Neutrophil (primary cell): ENCODE measurements around the gene PADI6.

Source experiments
- H3K27ac ChIP-seq: fragments of 200-600 bp; sonication (generic); 2 replicates; pipeline ENCODE4 v1.5.1; 2016; ENCODE audit warnings: mild to moderate bottlenecking, moderate library complexity
- H3K27me3 ChIP-seq: fragments of 200-600 bp; sonication (generic); 2 replicates; pipeline ENCODE4 v1.6.0; 2016; ENCODE audit warnings: mild to moderate bottlenecking
- H3K36me3 ChIP-seq: fragments of 200-600 bp; sonication (generic); 2 replicates; pipeline ENCODE4 v1.5.1; 2017
- H3K4me1 ChIP-seq, 2 experiments: fragments of 200-600 bp in 1 of 2; sonication (generic) in 1 of 2; 1 replicate in 1 of 2; 2 replicates in 1 of 2; pipeline versions ENCODE4 v1.5.1 to v1.6.1; 2013 to 2016; ENCODE audit warnings: low read depth in 1 of 2, low read length in 1 of 2, mild to moderate bottlenecking in 1 of 2, moderate library complexity in 1 of 2; ENCODE audit not compliant: control insufficient read depth in 1 of 2, insufficient read depth in 1 of 2
- H3K4me3 ChIP-seq, 2 experiments: fragments of 200-600 bp in 1 of 2; sonication (generic) in 1 of 2; 1 replicate in 1 of 2; 2 replicates in 1 of 2; pipeline ENCODE4 v1.5.1; 2013 to 2016; ENCODE audit warnings: low read depth in 1 of 2, low read length in 1 of 2, mild to moderate bottlenecking in 1 of 2, moderate library complexity in 1 of 2
- H3K9me3 ChIP-seq: fragments of 200-600 bp; sonication (generic); 2 replicates; pipeline ENCODE4 v1.5.1; 2016
- TF ChIP-seq, protein P1 (sequence below): fragments of 200-600 bp; sonication (generic); IDR thresholded peaks from 2 replicates; pipeline ENCODE4 v1.5.1; 2016; ENCODE audit warnings: antibody characterized with exemption

Gene PADI6

DNA sequence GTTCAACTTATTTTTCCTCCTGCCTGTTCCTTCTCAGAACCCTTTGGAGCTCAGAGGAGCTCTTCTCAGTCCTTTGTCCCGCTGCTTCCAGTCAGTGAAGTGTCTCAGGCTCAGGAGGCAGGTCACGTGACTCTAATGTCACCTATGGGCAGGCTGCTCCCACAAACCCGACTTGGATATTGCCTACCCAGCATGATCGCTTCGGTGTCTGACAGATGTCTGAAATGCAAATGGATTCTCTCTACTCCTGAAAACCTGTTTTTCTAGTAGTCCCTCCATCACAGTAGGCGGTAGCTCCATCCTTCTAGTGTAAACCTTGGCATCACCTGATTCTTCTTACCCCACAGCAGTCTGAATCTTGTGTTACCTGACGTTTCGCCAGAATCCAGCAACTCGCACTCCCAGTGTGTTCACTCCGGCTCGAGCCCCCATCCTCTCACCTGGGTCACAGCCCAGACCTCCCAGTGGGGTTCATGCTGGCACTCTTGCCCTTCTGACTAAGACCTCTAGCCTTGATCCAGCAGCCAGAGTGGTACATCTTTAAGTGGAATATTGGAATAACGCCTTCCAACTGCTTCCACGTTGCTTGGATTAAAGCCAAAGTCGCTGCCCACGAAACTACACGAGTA, 5.4 kb downstream of the PADI6 start:
- Histone ChIP-seq H3K27ac (no peak overlapping the region), H3K9me3 (no peaks in the 10 kb centered on the region), H3K4me1 (no peaks in the 10 kb centered on the region), H3K4me3 (no peak overlapping the region), H3K36me3 (no peaks in the 10 kb centered on the region), H3K27me3 (peaks cover 16% of the 10 kb centered on the region)
- TF ChIP-seq, protein P1, sequence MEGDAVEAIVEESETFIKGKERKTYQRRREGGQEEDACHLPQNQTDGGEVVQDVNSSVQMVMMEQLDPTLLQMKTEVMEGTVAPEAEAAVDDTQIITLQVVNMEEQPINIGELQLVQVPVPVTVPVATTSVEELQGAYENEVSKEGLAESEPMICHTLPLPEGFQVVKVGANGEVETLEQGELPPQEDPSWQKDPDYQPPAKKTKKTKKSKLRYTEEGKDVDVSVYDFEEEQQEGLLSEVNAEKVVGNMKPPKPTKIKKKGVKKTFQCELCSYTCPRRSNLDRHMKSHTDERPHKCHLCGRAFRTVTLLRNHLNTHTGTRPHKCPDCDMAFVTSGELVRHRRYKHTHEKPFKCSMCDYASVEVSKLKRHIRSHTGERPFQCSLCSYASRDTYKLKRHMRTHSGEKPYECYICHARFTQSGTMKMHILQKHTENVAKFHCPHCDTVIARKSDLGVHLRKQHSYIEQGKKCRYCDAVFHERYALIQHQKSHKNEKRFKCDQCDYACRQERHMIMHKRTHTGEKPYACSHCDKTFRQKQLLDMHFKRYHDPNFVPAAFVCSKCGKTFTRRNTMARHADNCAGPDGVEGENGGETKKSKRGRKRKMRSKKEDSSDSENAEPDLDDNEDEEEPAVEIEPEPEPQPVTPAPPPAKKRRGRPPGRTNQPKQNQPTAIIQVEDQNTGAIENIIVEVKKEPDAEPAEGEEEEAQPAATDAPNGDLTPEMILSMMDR = no peak

DNA sequence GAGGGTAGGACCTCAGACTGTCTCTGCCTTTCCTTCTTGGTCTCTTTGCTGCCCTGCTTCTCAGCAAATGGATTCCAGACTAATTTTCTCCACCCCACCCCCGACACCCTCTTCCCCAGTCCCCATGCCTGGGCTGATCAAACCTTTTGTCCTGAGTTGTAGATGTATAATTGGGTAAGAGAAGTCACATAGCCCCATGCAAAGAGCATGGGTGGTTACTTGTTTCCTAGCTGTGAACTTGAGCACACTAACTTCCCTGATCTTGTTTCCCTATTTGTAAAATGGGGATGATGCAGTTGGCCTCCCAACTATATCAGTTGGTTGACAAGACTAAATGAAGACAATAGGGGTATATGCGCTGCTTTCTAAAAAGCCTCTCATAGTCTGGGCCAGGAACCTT, 9.2 kb downstream of the PADI6 start:
- H3K27me3 ChIP-seq = peaks cover 16% of the 10 kb centered on the region
- no peak overlapping the region for H3K27ac ChIP-seq
- H3K36me3 ChIP-seq = no peaks in the 10 kb centered on the region
- no peak overlapping the region for H3K4me3 ChIP-seq
- H3K4me1 ChIP-seq = no peaks in the 10 kb centered on the region
- H3K9me3 ChIP-seq = no peaks in the 10 kb centered on the region
- TF ChIP-seq, protein P1 = no peak

DNA sequence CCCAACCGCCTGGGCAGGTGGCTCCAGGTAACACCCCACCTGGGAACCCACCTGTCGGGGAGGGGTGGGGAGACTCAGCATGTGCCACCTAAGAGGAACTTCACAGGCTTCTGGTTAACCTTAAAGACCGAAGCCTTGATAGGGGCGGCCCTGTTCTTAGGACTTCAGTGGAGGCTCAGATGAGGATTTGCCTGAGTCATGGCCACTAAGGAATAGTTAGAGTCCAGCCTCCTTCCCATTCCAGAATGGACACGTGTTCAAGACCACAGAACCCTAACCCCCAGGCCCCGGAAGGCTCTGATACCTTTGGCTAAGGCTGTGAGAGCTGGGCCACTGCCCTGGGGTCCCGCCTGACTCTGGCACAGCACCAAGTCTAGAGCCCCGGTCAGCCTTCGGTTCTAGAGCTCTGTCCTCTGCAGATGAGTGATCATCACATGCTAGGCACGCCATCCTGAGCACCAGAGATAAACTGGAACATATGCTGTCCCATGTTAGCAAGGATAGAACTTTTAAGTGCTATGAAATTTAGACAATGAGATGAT, 20.3 kb downstream of the PADI6 start:
- Histone ChIP-seq H3K27ac (no peak overlapping the region), H3K9me3 (no peaks in the 10 kb centered on the region), H3K4me1 (no peaks in the 10 kb centered on the region), H3K27me3 (peaks cover 8% of the 10 kb centered on the region), H3K4me3 (no peak overlapping the region), H3K36me3 (no peaks in the 10 kb centered on the region)
- TF ChIP-seq, protein P1 = no peak

DNA sequence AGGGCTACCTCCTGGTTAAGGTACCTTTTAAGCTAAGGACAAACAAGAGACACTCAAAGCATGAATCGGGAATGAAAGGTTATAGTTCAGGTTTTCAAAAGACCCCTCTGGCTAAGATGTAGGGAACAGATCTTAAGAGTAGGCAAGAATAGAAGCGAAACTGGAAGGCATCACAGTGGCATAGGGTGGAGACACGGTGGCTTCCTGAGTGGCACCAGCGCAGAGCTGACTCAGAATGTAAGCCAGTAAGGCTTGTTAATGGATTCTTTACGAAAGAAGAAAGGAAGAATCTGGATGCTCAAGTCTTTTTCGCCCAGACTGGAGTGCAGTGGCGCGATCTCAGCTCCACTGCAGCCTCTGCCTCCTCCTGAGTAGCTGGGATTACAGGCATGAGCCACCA, 21.2 kb downstream of the PADI6 start:
- Histone ChIP-seq H3K4me1 (peaks cover 4% of the 10 kb centered on the region in 2 experiments), H3K27ac (no peak overlapping the region), H3K27me3 (peaks cover 8% of the 10 kb centered on the region), H3K4me3 (no peak overlapping the region), H3K9me3 (no peaks in the 10 kb centered on the region), H3K36me3 (no peaks in the 10 kb centered on the region)
- TF ChIP-seq, protein P1 = no peak

DNA sequence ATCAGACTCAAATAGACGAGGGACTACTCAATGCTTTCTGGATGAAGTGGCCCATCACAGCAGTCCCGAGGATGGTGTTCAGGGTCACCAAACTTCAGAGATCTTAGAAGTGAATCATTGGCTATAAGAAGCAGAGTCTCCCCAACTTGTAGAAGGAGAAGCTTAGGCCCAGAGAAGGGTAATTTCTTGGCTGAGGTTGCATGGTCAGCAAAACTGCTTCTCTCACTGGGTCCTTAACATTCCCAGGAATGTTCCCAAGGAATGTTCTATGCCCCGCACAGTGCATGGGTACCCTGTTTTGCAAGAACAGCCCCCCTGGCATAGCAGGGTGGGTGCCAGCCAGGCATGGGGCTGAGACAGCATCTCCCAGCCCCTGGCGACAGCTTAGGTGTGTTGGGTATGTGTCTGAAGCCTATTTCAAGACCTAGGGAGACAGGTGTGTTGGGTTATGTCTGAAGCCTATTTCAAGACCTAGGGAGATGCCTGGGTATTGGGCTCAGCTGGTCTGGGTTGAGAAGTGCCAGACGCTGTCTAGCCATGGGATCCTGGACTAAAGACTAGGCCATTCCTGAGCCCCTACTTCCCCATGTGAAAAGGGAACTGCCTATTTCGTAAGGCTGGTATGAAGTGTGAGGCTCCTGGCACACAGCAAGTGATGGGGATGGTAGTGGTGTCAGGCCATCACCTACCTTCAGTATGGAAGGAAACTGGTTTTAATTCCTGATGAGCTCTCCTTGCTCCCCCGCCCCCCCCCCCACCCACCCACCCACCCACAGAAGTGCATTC, 26.1 kb downstream of the PADI6 start:
- no peaks in the 10 kb centered on the region for H3K9me3 ChIP-seq
- peaks cover 12 to 13% of the 10 kb centered on the region in 2 experiments for H3K4me1 ChIP-seq
- peak overlapping the region; percentile 55 for H3K27ac ChIP-seq
- H3K4me3 ChIP-seq = no peak overlapping the region
- no peaks in the 10 kb centered on the region for H3K27me3 ChIP-seq
- TF ChIP-seq, protein P1 = no peak
- H3K36me3 ChIP-seq = no peaks in the 10 kb centered on the region
